Activated CD8-positive, alpha-beta memory T cell treated with anti-CD3 and anti-CD28 coated beads for 24 hours (primary cell): ENCODE data around the gene NME7.

ENCODE experiments used
- DNase-seq: peaks from one replicate; pipeline ENCODE4 v3.0.0-alpha.2; 2020

The NME7 gene

DNA sequence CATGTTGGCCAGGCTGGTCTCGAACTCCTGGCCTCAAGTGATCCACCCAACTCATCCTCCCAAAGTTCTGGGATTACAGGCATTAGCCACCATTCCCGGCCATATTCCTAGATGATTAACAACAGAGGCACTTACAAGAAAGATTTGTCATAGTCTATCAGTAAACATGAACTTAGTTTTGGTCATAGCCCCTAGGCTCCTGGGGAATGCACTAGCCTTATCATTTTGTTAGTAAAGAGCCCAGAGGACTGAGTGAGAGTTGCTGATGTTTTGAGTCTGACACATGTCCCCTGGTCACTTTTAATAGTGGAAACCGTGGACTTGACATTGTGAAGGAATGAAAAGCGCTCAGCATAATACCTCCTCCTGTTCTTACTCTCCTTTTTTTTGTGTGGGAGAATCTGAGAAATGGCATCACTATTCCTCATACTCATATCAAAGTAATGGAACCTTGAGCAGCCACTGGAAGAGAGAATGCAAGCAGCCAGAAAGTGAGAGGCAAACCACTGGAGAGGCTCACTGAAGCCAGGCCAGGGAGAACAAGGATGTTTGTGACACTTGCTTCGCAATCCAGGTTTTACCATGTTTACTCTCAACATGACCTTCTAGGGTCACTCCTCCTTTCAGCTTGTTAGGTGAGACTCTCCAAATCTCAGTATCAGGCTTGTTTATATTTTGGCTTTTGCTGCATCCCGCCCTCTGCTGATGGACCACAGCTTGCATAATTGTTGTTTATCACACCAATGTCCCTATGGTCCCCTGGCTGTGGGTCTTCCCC is 246.3 kb downstream of the NME7 start:
- DNase-seq = no peak

DNA sequence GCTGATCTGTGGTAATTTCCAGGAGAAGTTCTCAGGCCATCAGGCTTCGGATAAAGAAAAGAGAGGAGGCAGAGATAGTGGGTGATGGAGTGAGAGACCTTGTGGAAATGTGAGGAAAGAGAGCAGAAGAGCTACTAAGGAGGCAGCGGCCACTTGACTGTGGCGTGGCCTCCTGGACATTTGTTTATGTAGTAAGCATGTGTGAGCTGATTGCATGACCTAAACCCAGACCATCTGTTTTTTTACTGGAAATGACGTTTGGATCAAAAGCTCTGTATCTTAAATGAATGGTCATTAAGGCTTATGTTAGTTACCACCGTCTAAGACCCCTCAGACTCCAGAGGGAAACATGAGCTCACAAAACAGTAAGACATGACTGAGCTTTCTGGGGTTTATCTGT is 247.5 kb downstream of the NME7 start:
- DNase-seq = no peak

DNA sequence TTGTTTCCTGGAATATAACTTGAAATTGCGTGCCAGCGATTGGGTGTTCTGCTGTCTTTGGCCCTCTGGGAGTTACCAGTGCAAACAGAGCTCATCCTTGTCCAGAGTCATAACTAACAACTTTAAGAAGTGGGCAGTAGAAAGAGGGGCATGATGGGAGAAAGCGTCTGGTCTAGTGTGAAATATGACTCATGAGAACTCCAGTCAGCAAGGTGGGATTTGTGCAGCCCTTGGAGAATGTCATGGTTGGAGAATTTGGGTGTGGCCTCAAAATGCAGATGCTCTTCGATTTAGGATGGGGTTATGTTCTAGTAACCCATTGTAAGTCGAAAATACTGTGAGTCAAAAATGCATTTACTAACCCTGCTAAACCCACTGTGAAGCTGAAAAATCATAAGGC is 248.2 kb downstream of the NME7 start:
- DNase-seq = no peak

DNA sequence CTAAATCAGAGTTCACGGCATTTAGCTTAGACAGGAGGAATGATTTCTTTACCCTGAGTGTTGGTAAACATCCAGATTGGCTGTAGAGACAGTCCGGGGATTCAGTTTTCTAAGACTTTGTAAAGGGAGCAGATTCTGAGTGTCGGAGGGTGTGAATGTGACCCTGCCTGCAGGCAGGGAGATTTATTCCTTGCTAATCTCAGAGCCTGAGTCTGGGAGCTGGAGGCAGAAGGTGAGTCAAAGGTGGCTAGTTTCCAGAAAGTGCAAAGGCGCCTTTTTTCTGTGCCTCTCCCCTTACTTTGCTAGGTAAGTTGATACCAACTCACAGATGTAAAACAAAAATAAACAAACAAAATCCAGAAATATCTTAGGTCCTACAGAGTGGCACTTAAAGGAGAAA is 249.4 kb downstream of the NME7 start:
- DNase-seq = no peak

DNA sequence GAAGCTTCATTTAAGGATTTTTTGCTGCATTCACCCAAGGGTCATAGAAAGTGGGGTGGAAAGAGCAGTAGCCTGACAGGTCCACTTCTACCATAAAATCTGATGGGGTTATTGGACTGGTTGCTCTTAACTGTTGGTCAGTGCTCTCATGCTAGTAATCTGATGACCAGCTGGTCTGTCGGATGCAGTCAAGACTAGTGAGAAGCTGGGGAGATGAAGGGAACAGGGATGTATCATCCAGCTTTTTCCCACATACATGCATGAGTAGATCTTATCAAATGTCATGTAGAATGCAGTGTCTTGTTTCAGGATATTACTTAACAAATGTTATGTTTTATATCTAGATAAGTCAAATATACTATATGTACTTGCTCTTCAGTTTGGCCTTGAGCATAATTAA is 250.0 kb downstream of the NME7 start:
- no peak for DNase-seq

DNA sequence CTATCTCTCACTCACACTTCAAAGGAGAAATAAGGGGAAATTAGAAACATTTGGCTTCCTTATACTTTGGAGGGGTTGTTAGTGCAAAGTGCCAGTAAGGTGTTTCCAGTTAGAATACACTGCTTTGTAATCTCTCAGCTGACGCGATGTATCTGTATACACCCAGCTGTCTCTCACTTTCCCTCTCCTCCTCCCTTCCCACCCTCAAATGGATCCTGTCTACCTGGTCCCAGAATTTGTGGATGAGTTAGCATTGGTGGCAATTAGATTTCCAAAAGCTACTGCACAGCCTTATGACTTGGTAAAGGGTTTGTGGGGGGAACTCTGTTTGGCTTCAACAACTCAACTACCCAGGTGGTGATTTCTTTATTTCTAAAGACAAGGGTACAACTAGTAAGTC is 250.6 kb downstream of the NME7 start:
- DNase-seq = no peak

DNA sequence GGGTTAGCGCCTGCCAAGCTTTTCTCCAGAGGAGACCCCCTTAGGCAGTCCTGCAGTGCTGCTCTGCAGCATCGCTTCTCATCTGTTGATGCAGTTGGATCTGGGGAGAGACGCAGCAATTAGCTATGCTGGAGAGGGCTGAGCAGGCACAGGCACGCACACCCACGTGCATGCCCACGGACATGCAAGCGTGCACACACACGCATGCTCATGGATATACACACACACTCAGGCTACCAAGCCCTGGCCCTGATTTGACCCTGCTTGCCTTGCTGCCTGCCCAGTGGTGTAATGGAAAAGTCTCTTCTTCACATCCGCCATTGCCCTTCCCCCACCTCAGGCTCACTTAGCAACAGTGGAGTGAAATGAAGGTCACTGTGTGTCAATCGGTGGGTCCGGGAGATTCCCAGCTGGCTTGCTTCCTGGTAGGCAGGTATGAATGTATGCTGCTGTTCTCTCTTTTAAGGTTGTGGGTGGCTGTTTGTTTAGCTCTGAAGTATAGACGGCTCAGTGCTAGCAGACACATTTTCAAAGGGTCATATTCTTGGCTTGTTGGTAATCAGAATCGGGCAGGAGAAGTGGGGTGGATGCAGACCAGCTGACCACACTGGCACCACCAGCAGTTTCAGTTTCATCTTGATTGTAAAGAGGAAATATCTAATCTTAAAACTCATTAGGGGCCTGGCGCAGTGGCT is 251.6 kb downstream of the NME7 start:
- no peak for DNase-seq

DNA sequence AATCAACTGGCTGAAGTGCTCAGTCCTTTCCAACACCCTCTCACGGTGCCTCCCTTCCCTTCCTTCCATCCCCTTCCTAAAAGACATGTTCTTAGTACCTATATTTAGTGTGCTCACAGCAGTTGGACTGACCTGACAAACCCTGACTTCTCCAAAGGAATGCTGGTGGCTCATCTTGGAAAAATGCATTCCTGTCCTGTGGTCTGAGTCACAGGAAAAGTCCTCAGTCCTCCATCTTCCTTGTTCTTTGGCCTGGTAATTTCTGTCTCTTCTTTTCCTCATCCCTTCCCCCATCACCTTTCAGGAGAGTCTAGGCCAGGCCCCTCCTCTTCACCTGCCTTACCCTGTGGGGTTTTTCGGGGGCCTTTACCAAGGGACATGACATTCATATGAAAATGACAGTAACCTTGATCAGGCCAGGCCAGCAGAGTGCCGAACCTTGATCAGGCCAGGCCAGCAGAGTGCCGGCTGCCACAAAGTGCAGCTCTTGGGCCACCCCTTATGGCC is 253.9 kb downstream of the NME7 start:
- no peak for DNase-seq

DNA sequence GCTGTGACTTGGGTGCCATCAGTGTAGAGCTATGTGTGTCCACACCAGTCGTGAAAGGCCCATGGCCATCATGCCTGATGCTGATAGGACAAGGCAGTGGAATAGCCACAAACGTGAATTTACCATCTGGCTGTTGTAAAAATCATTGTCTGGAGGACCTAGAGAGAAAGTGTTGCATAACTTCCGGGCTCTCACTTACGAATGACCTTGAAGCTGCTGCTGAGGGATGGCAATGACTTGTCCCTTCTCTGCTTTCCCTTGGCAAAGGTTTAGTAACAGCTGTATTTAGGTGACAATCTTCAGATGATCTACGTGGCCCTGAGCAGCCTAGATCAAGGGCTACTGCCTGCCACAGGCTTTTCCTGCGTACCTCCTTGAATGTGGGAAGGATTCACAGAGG is 255.4 kb downstream of the NME7 start:
- DNase-seq = no peak

DNA sequence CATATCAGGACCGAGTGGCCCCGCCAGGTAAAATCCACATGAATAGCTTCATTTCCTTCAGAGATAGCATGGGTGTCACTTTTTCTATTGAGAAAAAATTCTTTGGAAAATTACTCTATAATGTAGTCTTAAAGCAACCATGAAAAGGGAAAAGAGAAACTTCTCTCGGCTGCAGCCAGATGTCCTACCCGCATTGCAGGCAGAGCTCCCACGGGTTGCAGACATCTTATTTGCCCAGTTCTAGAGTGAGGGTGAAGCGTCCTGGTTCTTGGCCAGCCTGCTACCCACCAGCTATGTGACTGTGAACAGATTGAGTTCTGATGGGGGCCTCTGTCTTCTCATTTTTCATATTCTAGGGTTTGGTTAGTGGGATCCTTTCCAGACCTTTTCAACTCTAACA is 256.1 kb downstream of the NME7 start:
- no peak for DNase-seq

DNA sequence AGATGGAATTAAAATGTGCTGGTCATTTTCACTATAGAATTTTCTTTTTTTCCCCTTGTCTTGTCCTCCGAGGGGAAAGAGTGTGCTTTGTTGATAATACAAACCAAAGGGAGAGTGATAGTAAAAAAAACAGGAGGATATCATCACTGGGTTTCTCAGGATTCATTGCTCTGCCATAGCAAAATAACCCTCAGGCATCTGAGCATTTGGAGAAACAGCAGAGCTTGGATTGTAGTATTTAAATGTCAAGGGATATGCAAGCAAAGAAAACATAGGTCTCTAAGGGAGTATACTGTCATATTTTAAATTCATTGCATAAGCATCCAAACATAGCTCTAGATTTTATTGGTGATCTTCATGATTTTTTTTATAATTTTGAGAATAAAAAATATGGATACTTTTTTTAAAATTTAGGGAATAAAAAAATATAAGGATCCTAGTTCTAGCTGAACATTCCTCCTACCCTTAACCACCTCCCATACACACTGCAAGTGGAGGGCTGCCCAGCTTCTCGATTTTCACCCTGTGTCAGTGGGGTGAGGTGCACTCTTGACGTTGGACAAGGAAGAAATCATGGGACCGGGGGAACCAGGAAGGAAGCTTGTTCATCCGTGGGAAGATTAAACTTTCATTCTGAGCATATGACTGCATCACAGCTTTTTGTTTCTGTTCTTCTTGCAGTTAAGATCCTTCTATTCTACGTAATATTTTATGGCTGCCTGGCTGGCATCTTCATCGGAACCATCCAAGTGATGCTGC is 256.7 kb downstream of the NME7 start:
- DNase-seq = no peak

DNA sequence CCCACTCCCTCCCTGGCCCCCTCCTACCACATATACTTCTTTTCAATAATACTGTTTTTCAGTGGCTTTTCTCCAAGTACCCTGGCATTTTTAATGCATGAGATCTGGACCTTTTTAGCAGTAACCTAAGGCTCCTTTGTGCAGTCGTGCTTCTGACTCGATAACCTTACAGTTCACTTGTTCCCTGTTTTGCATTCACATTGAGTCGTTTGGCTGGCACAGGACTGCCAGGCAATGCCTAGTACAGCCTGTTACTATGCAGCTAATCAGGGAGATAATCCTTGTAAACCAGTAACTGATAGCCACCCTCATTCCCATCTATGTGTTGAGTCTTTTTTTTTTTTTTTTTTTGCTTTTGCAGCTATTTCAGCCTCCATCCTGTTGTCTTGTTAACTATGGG is 257.4 kb downstream of the NME7 start:
- no peak for DNase-seq

DNA sequence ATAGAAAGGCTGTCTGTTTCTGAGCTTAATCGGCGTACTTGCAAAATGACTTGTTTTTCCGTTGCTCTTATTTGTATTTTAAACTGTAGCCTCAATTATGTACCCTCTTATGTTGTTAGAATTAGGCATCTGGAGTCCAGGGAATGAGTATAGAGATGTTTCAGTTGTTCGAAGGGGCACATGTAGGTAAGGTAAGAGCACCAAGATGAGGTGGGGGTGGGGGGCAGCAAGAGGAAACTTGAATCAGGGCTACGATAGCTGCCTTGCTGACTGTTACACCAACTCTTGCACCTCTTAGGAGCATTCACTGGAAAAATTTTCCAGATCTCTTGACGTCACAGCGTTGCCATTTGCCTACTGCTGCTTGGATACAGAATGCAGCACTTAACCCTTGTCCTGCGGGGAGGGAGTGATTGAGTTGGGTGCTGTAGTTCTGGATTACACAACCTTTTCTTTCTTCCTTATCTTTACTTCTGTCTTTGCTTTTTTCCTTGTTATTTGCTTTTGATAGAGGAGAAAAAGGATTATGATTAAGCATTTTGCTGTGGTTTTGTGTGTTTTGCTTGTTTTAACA is 257.9 kb downstream of the NME7 start:
- no peak for DNase-seq

DNA sequence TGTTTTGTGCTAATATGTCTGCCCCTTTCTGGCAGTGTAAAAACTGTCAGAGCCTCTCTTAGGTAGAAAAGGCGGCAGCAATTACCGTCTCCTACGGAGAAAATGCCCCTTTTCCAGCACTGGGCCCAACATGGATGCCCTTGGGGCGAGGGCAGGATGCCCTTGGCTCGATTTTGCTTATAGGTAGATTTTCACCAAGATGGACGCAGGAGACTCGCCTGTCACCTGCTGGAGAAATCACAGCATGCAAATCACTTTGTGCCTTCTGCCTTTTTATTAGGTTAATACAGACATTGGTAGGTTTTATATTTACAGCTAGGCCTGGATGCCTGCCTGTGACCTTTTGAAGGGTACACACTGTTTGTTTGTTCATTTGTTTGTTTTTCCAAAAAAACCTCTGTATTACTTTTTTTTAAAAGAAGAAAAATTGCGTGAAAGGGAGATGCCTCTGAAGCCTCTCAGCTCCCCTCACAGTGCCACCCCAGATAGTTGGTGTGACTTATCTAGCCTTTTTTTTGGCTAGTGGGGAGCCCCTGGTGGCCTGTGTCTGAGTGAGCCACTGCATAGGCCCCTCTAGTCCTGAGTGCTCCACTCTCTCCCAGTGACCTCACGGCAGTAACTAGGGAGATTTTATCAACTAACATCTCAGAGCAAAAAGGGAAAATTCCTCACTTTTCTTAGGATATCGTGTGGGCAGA is 258.6 kb downstream of the NME7 start:
- no peak for DNase-seq

DNA sequence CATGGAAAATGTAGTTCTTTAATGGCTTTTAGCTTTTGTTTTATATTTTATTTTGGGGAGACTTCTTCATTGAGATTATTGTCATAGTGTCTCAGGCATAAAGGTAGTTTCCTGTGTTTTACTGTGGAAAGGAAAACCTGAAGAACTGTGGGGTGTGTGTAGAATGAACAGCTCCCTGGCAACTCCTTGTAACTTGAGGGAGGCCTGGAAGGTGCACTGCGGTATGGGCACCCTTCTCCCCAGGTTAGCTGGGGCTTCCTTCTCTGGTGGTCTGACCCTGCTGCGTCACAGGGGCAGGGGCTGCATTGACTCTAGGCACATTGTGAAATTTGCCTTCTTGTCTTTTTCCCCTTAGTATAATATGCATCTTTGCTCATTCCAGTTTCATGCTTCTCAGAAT is 259.4 kb downstream of the NME7 start:
- no peak for DNase-seq

DNA sequence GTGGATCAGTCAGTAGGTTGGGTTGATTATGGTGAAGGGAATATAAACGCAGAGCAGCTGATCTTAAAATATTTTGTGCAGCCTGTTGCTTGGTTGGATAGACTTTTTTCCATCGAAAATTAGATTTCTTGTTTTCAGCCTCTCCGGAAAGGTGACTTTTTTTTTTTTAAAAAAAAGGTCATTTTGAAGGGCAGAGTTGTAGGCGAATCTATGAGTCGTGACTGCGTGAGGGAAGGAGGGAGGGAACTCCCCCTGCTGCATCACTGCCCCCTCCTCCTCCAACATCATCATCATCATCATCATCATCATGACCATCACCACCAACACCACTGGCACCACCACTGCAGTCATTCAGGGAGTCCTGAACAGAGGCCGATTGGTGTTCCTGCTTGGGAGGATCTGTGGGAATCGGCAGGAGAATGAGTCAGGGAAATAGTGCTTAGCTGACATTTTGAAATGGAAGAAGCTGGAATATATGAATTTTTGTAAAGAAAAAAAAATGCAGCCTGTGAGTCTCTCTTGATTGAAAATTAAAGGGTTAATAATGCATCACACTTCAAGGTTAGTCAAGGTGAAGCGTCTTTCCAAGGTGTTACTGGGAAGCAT is 259.9 kb downstream of the NME7 start:
- DNase-seq = no peak

DNA sequence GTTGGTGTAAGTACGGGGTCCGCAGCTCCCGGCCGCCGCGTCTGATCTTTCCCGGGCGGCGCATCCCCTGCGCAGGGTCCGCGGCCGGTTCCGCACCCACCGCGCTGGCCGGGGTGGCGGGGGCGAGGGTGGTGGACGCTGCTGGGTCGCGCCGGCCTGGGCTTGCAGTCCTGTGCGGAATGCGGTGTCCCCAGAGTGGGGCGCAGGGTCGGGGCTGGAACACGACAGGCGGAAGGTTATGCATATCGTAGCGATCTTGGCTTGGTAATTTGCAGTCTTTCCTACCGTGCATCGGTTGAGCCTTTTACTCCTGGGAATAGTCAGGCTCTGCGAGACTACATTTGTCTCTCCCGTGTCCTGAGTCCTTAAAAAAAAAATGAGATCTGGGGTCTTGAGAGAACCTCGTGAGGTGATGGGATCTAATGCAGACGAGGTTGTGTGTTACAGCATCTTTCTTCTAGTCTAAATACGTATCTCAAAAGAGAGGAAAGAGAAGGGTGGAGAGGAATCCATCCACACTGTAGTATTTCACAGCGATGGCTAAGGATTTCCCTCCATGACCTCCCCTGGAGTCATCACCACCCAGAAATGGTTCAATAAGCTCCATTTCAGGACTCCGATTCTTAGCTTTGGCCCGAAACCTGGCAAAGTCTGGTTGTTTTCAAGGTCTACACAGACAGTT is 260.5 kb downstream of the NME7 start:
- no peak for DNase-seq

DNA sequence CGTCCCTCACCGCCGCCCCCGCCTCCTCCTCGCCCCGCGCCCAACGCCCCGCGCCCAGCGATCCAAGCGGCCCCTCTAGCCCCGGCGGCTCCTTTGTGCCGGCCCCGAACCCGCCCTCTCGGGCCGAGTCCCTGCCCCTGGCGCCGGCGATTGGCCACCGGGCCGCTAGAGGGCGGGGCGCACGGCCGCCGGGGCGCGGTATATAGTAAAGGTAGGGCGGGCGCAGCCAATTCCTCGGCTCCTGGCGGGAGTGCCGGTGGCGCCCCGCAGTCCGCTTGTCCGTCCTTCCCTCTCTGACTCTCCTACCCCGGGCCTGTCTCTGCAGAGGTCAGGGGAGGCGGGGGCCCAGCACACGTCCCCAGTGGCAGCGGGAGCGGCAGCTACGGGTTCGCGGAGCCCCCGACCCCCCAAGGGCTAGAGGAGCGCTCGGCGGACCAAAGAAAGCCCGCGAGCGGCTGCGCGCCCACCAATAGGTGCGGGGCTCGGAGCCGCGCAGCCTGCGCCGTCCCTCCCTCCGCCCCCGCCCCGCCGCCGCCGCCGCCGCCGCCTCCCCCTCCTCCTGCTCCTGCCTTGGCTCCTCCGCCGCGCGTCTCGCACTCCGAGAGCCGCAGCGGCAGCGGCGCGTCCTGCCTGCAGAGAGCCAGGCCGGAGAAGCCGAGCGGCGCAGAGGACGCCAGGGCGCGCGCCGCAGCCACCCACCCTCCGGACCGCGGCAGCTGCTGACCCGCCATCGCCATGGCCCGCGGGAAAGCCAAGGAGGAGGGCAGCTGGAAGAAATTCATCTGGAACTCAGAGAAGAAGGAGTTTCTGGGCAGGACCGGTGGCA is 261.3 kb downstream of the NME7 start, which contains the start of gene ATP1B1:
Gene ATP1B1, plus strand, starts transcription at position 596 of the 826 bp plus-strand sequence. Its CDS starts 140 bp downstream, at position 736.
- peak; percentile 93 for DNase-seq

DNA sequence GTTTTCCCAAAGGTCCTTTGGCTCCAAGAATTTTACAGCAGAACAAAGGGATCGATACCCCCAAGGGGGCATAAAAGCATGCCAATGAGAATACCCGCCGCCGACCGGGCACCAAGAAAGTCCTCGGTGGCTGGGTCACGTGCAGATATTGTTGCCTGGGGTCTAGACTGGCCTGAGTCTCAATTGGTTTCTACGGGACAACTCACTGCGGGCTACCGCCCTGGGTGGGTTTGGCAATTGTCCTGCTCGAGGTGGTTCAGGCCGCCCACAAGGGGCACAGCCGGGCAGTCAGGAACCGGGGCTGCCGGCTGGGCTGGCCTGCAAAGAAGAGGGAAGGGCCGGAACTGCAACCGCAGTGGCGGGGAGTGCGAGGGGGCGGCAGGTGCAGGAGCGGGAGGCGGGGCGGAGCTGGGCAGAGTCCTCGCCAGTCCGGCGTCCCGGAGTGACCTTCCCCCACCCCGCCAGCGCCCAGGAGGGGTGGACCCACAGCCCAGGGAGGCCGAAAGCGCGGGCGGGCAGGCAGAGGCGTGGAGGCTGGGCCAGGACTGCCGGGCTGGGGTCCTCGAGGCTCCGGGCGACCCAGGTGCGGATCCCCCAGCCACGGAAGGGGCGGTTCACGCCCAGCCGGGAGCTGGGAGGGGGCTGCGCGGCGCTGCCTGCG is 262.0 kb downstream of the NME7 start:
- peak; percentile 69 for DNase-seq

DNA sequence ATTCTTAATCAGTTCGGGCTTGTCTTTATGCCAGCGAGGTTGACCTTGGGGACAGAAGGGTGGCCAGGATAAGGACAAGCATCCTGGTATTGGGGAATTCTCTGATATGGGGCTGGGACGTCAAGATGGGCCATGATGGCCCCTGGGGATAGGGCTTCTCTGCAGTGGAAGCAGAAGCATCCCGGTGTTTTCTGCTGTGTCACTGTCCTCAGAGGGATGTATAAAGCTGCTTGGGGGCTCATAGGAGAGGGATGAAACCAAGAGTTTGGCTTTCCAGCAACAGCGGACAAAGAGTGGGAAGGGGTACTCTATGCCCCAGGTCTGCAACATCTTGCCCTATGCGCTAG is 262.5 kb downstream of the NME7 start:
- no peak for DNase-seq
